H1 (cell line): ENCODE measurements around the gene CTSS. TPM values are rescaled to one million over a fixed set of nuclear protein-coding genes. Genes with fewer than 3 reads are reported as not detected.

Experiments used
- CTCF ChIA-PET: fragments of 300-600 bp; sonication (Branson Sonifier 250); formaldehyde crosslinking; loops from one replicate; lab custom pipeline; 2021; ENCODE audit not compliant: partially characterized antibody; lab: Charles Lee
- POLR2A ChIA-PET: fragments of 300-600 bp; sonication (Branson Sonifier 250); formaldehyde crosslinking; loops from one replicate; lab custom pipeline; 2021; ENCODE audit warnings: inconsistent platforms; ENCODE audit not compliant: partially characterized antibody; lab: Charles Lee
- DNase-seq, 2 experiments: peaks; one replicate each; pipeline versions ENCODE4 v3.0.0 to v3.0.0-alpha.2; 2010 to 2022; ENCODE audit warnings: low spot score in 2 of 2, low read depth in 1 of 2, mixed read lengths in 1 of 2
- FAIRE-seq: peaks from 2 replicates; lab custom pipeline; 2011; peaks lifted over from hg19 to GRCh38; lab: Jason Lieb, UNC
- H2AFZ ChIP-seq: 2 replicates; pipeline ENCODE4 v1.8.1; 2012; ENCODE audit warnings: low read length, inconsistent platforms
- H2AK5ac ChIP-seq: 2 replicates; pipeline ENCODE4 v1.6.1; 2013; ENCODE audit warnings: low read depth, low read length
- H2BK120ac ChIP-seq: replicated peaks from 2 replicates; pipeline ENCODE3; 2013; ENCODE audit warnings: low read depth, low read length, inconsistent platforms
- H2BK12ac ChIP-seq: 2 replicates; pipeline ENCODE4 v1.6.1; 2013; ENCODE audit warnings: low read depth, low read length
- H2BK15ac ChIP-seq: 2 replicates; pipeline ENCODE4 v1.6.1; 2013; ENCODE audit warnings: low read length
- H2BK20ac ChIP-seq: 2 replicates; pipeline ENCODE4 v1.6.1; 2013; ENCODE audit warnings: low read length
- H2BK5ac ChIP-seq: 2 replicates; pipeline ENCODE4 v1.6.1; 2013; ENCODE audit warnings: low read depth, low read length
- H3K14ac ChIP-seq: 2 replicates; pipeline ENCODE4 v1.6.1; 2013; ENCODE audit warnings: inconsistent platforms; ENCODE audit not compliant: insufficient read length
- H3K18ac ChIP-seq: 2 replicates; pipeline ENCODE4 v1.6.1; 2013; ENCODE audit warnings: low read length; ENCODE audit errors: extremely low read depth
- H3K23ac ChIP-seq: 2 replicates; pipeline ENCODE4 v1.6.1; 2013; ENCODE audit warnings: inconsistent platforms; ENCODE audit not compliant: insufficient read length
- H3K23me2 ChIP-seq: 2 replicates; pipeline ENCODE4 v1.6.1; 2013; ENCODE audit warnings: low read depth, low read length
- H3K27ac ChIP-seq: 2 replicates; pipeline ENCODE4 v1.6.1; 2011; ENCODE audit warnings: low read depth, low read length, inconsistent platforms
- H3K27me3 ChIP-seq, 4 experiments: replicated peaks in 1 of 4; 1 replicate in 1 of 4; 2 replicates in 3 of 4; pipeline versions ENCODE4 v1.6.1 to v1.8.1; 2011 to 2013; ENCODE audit warnings: low read length in 3 of 4, mild to moderate bottlenecking in 3 of 4, inconsistent platforms in 2 of 4, mixed read lengths in 2 of 4, moderate library complexity in 1 of 4; ENCODE audit not compliant: control insufficient read depth in 3 of 4, insufficient read depth in 3 of 4; ENCODE audit errors: extremely low read depth in 1 of 4
- H3K36me3 ChIP-seq, 4 experiments: 2 replicates each; pipeline versions ENCODE4 v1.6.1 to v1.8.1; 2011 to 2013; ENCODE audit warnings: mild to moderate bottlenecking in 4 of 4, low read length in 3 of 4, moderate library complexity in 2 of 4, control low read depth in 1 of 4, inconsistent platforms in 1 of 4; ENCODE audit not compliant: insufficient read depth in 4 of 4, control insufficient read depth in 2 of 4
- H3K4ac ChIP-seq: replicated peaks from 2 replicates; pipeline ENCODE3; 2013; ENCODE audit warnings: low read length, low read depth, mixed read lengths, inconsistent platforms; ENCODE audit not compliant: insufficient read length
- H3K4me1 ChIP-seq, 4 experiments: replicated peaks in 1 of 4; 1 replicate in 1 of 4; 2 replicates in 3 of 4; pipeline versions ENCODE4 v1.6.1 to v1.8.1; 2011 to 2013; ENCODE audit warnings: low read length in 3 of 4, inconsistent platforms in 2 of 4, mixed read lengths in 1 of 4; ENCODE audit not compliant: insufficient read depth in 4 of 4, control insufficient read depth in 3 of 4
- H3K4me2 ChIP-seq, 2 experiments: 2 replicates each; pipeline versions ENCODE4 v1.6.1 to v1.8.1; 2011 to 2013; ENCODE audit warnings: low read depth in 2 of 2, low read length in 2 of 2, control low read depth in 1 of 2, inconsistent platforms in 1 of 2, mild to moderate bottlenecking in 1 of 2; ENCODE audit not compliant: insufficient read depth in 1 of 2
- H3K4me3 ChIP-seq, 4 experiments: fragments of 200-600, 300-600 bp in 1 of 4; sonication (generic), shearing (Covaris generic), sonication (Bioruptor Twin) in 1 of 4; 2 replicates each; pipeline versions ENCODE4 v1.5.1 to v1.8.1; 2011 to 2016; ENCODE audit warnings: low read length in 4 of 4, low read depth in 3 of 4, control low read depth in 2 of 4, inconsistent platforms in 2 of 4, mild to moderate bottlenecking in 2 of 4, mixed read lengths in 1 of 4, moderate library complexity in 1 of 4; ENCODE audit not compliant: insufficient read depth in 2 of 4; ENCODE audit errors: extremely low read depth in 1 of 4
- H3K56ac ChIP-seq: replicated peaks from 2 replicates; pipeline ENCODE3; 2013; ENCODE audit warnings: low read depth, mild to moderate bottlenecking, mixed read lengths, low read length, inconsistent platforms; ENCODE audit not compliant: insufficient read length
- H3K79me1 ChIP-seq: 2 replicates; pipeline ENCODE4 v1.6.1; 2013; ENCODE audit warnings: low read depth, low read length, control low read depth
- H3K79me2 ChIP-seq, 2 experiments: 2 replicates each; pipeline versions ENCODE4 v1.6.1 to v1.8.1; 2012 to 2013; ENCODE audit warnings: low read length in 2 of 2, mild to moderate bottlenecking in 2 of 2, inconsistent platforms in 1 of 2; ENCODE audit not compliant: insufficient read depth in 2 of 2, control insufficient read depth in 1 of 2
- H3K9ac ChIP-seq, 4 experiments: replicated peaks in 1 of 4; 1 replicate in 1 of 4; 2 replicates in 3 of 4; pipeline versions ENCODE4 v1.6.1 to v1.8.1; 2011 to 2013; ENCODE audit warnings: low read depth in 3 of 4, low read length in 3 of 4, control low read depth in 2 of 4, mild to moderate bottlenecking in 2 of 4, moderate library complexity in 2 of 4, inconsistent platforms in 1 of 4; ENCODE audit errors: extremely low read depth in 1 of 4
- H3K9me3 ChIP-seq, 2 experiments: 2 replicates each; pipeline versions ENCODE4 v1.6.1 to v1.8.1; 2012 to 2013; ENCODE audit warnings: mild to moderate bottlenecking in 2 of 2, moderate library complexity in 2 of 2, control low read depth in 1 of 2, inconsistent platforms in 1 of 2, low read depth in 1 of 2, low read length in 1 of 2, mixed read lengths in 1 of 2; ENCODE audit not compliant: insufficient read depth in 2 of 2
- H4K20me1 ChIP-seq, 2 experiments: replicated peaks in 1 of 2; 2 replicates each; pipeline versions ENCODE3 to v1.8.1; 2011 to 2013; ENCODE audit warnings: inconsistent platforms in 2 of 2, low read length in 2 of 2, mild to moderate bottlenecking in 1 of 2; ENCODE audit not compliant: insufficient read depth in 2 of 2, control insufficient read depth in 1 of 2
- H4K5ac ChIP-seq: 2 replicates; pipeline ENCODE4 v1.6.1; 2013; ENCODE audit warnings: low read length, low read depth, mixed read lengths, inconsistent platforms; ENCODE audit not compliant: insufficient read length
- H4K8ac ChIP-seq: 2 replicates; pipeline ENCODE4 v1.8.0; 2013; ENCODE audit warnings: mild to moderate bottlenecking, moderate library complexity, low read length, inconsistent platforms; ENCODE audit not compliant: insufficient read depth; ENCODE audit errors: extremely low read depth
- H4K91ac ChIP-seq: replicated peaks from 2 replicates; pipeline ENCODE3; 2013; ENCODE audit warnings: low read length, mixed read lengths, inconsistent platforms; ENCODE audit not compliant: insufficient read length
- BACH1 ChIP-seq: IDR thresholded peaks from 2 replicates; pipeline ENCODE4 v1.6.1; 2012; ENCODE audit warnings: low read length, improper control_type of control experiment
- CTBP2 ChIP-seq: IDR thresholded peaks from 2 replicates; pipeline ENCODE4 v1.7.0; 2011; ENCODE audit warnings: borderline replicate concordance, mild to moderate bottlenecking, moderate library complexity, mixed read lengths, low read length; ENCODE audit not compliant: insufficient read depth, insufficient read length
- EGR1 ChIP-seq: IDR thresholded peaks from 2 replicates; pipeline ENCODE4 v1.6.1; 2011; ENCODE audit warnings: low read depth, low read length, borderline replicate concordance
- HDAC2 ChIP-seq, 2 experiments: fragments of 300-600 bp in 1 of 2; sonication (generic) in 1 of 2; IDR thresholded peaks; 2 replicates each; pipeline ENCODE4 v1.6.1; 2011 to 2012; ENCODE audit warnings: low read depth in 2 of 2, low read length in 2 of 2, mild to moderate bottlenecking in 2 of 2, moderate library complexity in 2 of 2, borderline replicate concordance in 1 of 2, inconsistent platforms in 1 of 2
- JUND ChIP-seq: IDR thresholded peaks from 2 replicates; pipeline ENCODE4 v1.6.1; 2011; ENCODE audit warnings: mild to moderate bottlenecking, improper control_type of control experiment, low read length
- KDM5A ChIP-seq: fragments of 200-600 bp; IDR thresholded peaks from 2 replicates; pipeline ENCODE4 v1.7.1; 2012; ENCODE audit warnings: mild to moderate bottlenecking, low read length, inconsistent platforms, mixed read lengths
- POU5F1 ChIP-seq: IDR thresholded peaks from 2 replicates; pipeline ENCODE4 v1.6.1; 2011; ENCODE audit warnings: low read depth, mild to moderate bottlenecking, low read length, moderate library complexity
- SIN3A ChIP-seq, 2 experiments: IDR thresholded peaks in 1 of 2; conservative IDR thresholded peaks in 1 of 2; 2 replicates each; pipeline ENCODE4 v1.6.1; 2011 to 2012; ENCODE audit warnings: low read length in 2 of 2, improper control_type of control experiment in 1 of 2, low read depth in 1 of 2, mild to moderate bottlenecking in 1 of 2
- SP1 ChIP-seq: IDR thresholded peaks from 2 replicates; pipeline ENCODE4 v1.6.1; 2011; ENCODE audit warnings: low read depth, low read length
- SP2 ChIP-seq: IDR thresholded peaks from 2 replicates; pipeline ENCODE4 v1.6.1; 2012; ENCODE audit warnings: mild to moderate bottlenecking, low read length, inconsistent platforms
- SRF ChIP-seq: IDR thresholded peaks from 2 replicates; pipeline ENCODE4 v1.6.1; 2011; ENCODE audit warnings: mild to moderate bottlenecking, low read depth, low read length, moderate library complexity
- TAF7 ChIP-seq: optimal IDR thresholded peaks from 2 replicates; pipeline ENCODE3; 2011; ENCODE audit warnings: low read depth, mild to moderate bottlenecking, inconsistent platforms, low read length, moderate library complexity, borderline replicate concordance
- TEAD4 ChIP-seq: IDR thresholded peaks from 2 replicates; pipeline ENCODE4 v1.6.1; 2012; ENCODE audit warnings: low read depth, low read length, inconsistent platforms, mixed read lengths
- WGBS, 2 experiments: shearing (Covaris generic) in 1 of 2; methylation state at CpG; one replicate each; pipeline versions ENCODE4 v1.1.6 to v1.1.7; 2013 to 2015; ENCODE audit warnings: low lambda C conversion rate in 2 of 2, mixed read lengths in 2 of 2, inconsistent platforms in 1 of 2, low coverage in 1 of 2, missing lambda C conversion rate in 1 of 2; ENCODE audit not compliant: insufficient replicate concordance in 2 of 2, insufficient coverage in 1 of 2, insufficient read length in 1 of 2; ENCODE audit errors: extremely low coverage in 1 of 2, missing lambda C conversion rate in 1 of 2; 5-methylcytosine and 5-hydroxymethylcytosine counted together
- polyA plus RNA-seq, 7 experiments: library from polyadenylated mRNA; depleted of rRNA in 3 of 7; stranded (reverse) in 5 of 7; unstranded in 2 of 7; fragments of >200 nt in 5 of 7; fragments of 200-250 nt in 2 of 7; gene quantifications; 1 replicate in 5 of 7; 2 replicates in 1 of 7; 4 replicates in 1 of 7; pipeline versions ENCODE4 v1.2.1 to v1.2.3, GENCODE V29; 2011 to 2013; ENCODE audit warnings: missing spikeins in 2 of 7, mixed read lengths in 2 of 7
- total RNA-seq: library from RNA; stranded (reverse); fragmentation: NEBNext Ultra II Directional; extraction: Animal tissue kit (Norgen Biotek cat#: 25700); gene quantifications from 2 replicates; pipeline ENCODE4 v1.2.1, GENCODE V29; 2021
- TF ChIP-seq, protein P1 (sequence below): IDR thresholded peaks from 2 replicates; pipeline ENCODE4 v1.6.1; 2012; ENCODE audit warnings: inconsistent platforms

The CTSS gene
- total and polyA plus RNA-seq, 2 of the 8 experiments (the other 6 are each of a cell fraction or from before 2014, with no cell fraction given) = not detected

DNA sequence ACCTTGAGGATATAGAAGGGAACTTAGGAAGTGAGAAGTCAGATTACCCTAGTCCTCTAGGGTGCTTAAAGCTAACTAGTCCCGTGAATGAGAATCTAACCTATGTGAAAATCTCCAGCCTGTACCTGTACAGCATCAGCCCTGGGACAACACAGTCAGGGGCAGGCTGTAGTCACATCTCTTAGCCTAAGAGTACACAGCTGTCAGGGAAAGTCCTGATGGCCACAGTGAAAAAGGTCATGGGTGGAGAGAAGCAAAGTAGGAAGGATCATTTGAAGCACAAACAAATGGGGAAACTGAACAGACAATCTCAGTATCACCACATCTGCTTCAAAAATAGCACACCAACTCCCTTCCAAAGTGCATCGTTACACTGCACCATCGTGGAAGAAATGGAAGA lies 30.8 kb upstream of the CTSS start:
- no peaks in the 10 kb centered on the region for H3K23me2 ChIP-seq
- H3K4me1 ChIP-seq = peaks cover 3 to 15% (median 4%) of the 10 kb centered on the region in 4 experiments; a peak in 4 of 7 replicates
- H2BK20ac ChIP-seq = no peak overlapping the region
- no peak overlapping the region for H2BK120ac ChIP-seq
- H3K23ac ChIP-seq = no peak overlapping the region
- no peak overlapping the region for H3K56ac ChIP-seq
- CTCF ChIA-PET = interaction anchor here (1.3 kb wide), 1 partner anchor 17 kb away, joined by 3 read pairs; no protein-coding TSS in a partner anchor
- no peak overlapping the region for H3K4me3 ChIP-seq
- no peaks in the 10 kb centered on the region for H3K79me2 ChIP-seq
- TF ChIP-seq EGR1 (no peak), CTBP2 (no peak), SRF (no peak), TAF7 (no peak), POU5F1 (no peak), HDAC2 (IDR thresholded peaks at IDR 0.05; ENCODE audit: borderline replicate concordance in 1 of 2, low read depth in 2 of 2, low read length in 2 of 2) (no peak), BACH1 (no peak), JUND (no peak), TEAD4 (no peak), SP1 (no peak), SIN3A (conservative IDR thresholded peaks at IDR 0.05 in 1 of 2, IDR thresholded peaks at IDR 0.05 in 1 of 2; ENCODE audit: low read depth in 1 of 2, low read length in 2 of 2) (no peak), SP2 (no peak), KDM5A (no peak)
- TF ChIP-seq, protein P1, sequence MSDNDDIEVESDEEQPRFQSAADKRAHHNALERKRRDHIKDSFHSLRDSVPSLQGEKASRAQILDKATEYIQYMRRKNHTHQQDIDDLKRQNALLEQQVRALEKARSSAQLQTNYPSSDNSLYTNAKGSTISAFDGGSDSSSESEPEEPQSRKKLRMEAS = no peak
- H2BK15ac ChIP-seq = no peak overlapping the region
- no peak overlapping the region for H4K8ac ChIP-seq
- H3K18ac ChIP-seq = no peak overlapping the region
- H3K79me1 ChIP-seq = no peaks in the 10 kb centered on the region
- H4K5ac ChIP-seq = no peak overlapping the region
- no peak for DNase-seq
- no peak overlapping the region for H3K14ac ChIP-seq
- no peak overlapping the region for H3K4me2 ChIP-seq
- H3K27me3 ChIP-seq = no peaks in the 10 kb centered on the region
- no peaks in the 10 kb centered on the region for H3K9me3 ChIP-seq
- H2BK5ac ChIP-seq = no peak overlapping the region
- H3K36me3 ChIP-seq = no peaks in the 10 kb centered on the region; a peak in 1 of 8 replicates
- H2BK12ac ChIP-seq = no peak overlapping the region
- POLR2A ChIA-PET = no interaction called here
- no peak overlapping the region for H3K9ac ChIP-seq
- FAIRE-seq = no peak
- no peak overlapping the region for H3K4ac ChIP-seq
- H2AFZ ChIP-seq = no peak overlapping the region
- H3K27ac ChIP-seq = no peak overlapping the region
- H4K20me1 ChIP-seq = no peaks in the 10 kb centered on the region
- no peak overlapping the region for H2AK5ac ChIP-seq
- no peak overlapping the region for H4K91ac ChIP-seq
- WGBS, 2 experiments = 95% methylated on average over 3 of the region's 3 CpGs; no CpG with 5 or more reads in 1 of the 2 experiments
